Endothelial cell (in vitro differentiated cells): Measurements from ENCODE around the gene ULBP1. TPM values are rescaled to one million over a fixed set of nuclear protein-coding genes. Genes with fewer than 3 reads are reported as not detected.
"Not testable (repeated sequence)": the region's sequence is repeated elsewhere in the genome, so short reads cannot be mapped to it uniquely, and the experiment has no call there.

Experiments
- DNase-seq: peaks from one replicate; pipeline ENCODE4 v3.0.0; 2021; ENCODE audit warnings: low spot score
- H3K27ac Mint-ChIP-seq: one replicate; pipeline ENCODE4 v1.8.0; 2021; ENCODE audit warnings: mixed read lengths, inconsistent platforms; ENCODE audit not compliant: unreplicated experiment
- H3K27me3 Mint-ChIP-seq: one replicate; pipeline ENCODE4 v1.8.0; 2021; ENCODE audit warnings: mild to moderate bottlenecking, moderate library complexity, mixed read lengths, inconsistent platforms; ENCODE audit not compliant: unreplicated experiment
- H3K36me3 Mint-ChIP-seq: one replicate; pipeline ENCODE4 v1.8.0; 2021; ENCODE audit warnings: mild to moderate bottlenecking, low read depth, mixed read lengths, inconsistent platforms; ENCODE audit not compliant: unreplicated experiment
- H3K4me1 Mint-ChIP-seq: one replicate; pipeline ENCODE4 v1.8.0; 2021; ENCODE audit warnings: mild to moderate bottlenecking, mixed read lengths, inconsistent platforms; ENCODE audit not compliant: unreplicated experiment
- H3K4me3 Mint-ChIP-seq: one replicate; pipeline ENCODE4 v1.8.0; 2021; ENCODE audit warnings: mild to moderate bottlenecking, mixed read lengths, inconsistent platforms; ENCODE audit not compliant: unreplicated experiment
- H3K9me3 Mint-ChIP-seq: one replicate; pipeline ENCODE4 v1.8.0; 2021; ENCODE audit warnings: mixed read lengths, inconsistent platforms; ENCODE audit not compliant: unreplicated experiment
- total RNA-seq: library from RNA; stranded (reverse); fragmentation: NEBNext Ultra II Directional; extraction: Animal tissue kit (Norgen Biotek cat#: 25700); gene quantifications from one replicate; pipeline ENCODE4 v1.2.1, GENCODE V29; 2021; ENCODE audit not compliant: unreplicated experiment
- TF ChIP-seq, protein P1 (sequence below): fragments of 200-600 bp; sonication (generic); IDR thresholded peaks from one replicate; pipeline ENCODE4 v1.5.0; 2021; ENCODE audit warnings: antibody characterized with exemption; ENCODE audit not compliant: unreplicated experiment

Gene ULBP1
- total RNA-seq, 1 donor from 2014 or later = 24.8 TPM

DNA sequence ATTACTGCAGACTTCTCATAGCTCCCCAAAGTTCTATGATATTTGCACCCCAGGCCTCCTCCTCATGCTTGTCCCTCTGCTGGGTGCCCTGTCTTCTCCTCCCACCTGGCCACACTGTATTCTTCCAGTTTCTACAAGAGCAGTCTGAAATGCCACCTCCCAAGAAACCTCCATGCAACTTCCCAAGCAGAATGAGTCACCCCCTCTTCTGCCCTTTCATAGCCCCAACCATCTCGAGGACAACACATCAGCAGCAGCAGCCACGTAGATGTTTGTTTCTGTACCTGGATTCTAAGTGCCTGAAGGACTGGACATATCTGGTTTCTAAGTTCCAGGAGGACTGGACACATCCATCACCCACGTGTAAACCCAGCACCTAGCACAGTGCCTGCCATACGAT is 28.5 kb upstream of the ULBP1 start:
- no peaks in the 10 kb centered on the region for H3K9me3 Mint-ChIP-seq
- H3K4me3 Mint-ChIP-seq = no peak overlapping the region
- no peak overlapping the region for H3K27ac Mint-ChIP-seq
- no peaks in the 10 kb centered on the region for H3K36me3 Mint-ChIP-seq
- H3K4me1 Mint-ChIP-seq = peaks cover 9% of the 10 kb centered on the region
- peaks cover 32% of the 10 kb centered on the region for H3K27me3 Mint-ChIP-seq
- TF ChIP-seq, protein P1, sequence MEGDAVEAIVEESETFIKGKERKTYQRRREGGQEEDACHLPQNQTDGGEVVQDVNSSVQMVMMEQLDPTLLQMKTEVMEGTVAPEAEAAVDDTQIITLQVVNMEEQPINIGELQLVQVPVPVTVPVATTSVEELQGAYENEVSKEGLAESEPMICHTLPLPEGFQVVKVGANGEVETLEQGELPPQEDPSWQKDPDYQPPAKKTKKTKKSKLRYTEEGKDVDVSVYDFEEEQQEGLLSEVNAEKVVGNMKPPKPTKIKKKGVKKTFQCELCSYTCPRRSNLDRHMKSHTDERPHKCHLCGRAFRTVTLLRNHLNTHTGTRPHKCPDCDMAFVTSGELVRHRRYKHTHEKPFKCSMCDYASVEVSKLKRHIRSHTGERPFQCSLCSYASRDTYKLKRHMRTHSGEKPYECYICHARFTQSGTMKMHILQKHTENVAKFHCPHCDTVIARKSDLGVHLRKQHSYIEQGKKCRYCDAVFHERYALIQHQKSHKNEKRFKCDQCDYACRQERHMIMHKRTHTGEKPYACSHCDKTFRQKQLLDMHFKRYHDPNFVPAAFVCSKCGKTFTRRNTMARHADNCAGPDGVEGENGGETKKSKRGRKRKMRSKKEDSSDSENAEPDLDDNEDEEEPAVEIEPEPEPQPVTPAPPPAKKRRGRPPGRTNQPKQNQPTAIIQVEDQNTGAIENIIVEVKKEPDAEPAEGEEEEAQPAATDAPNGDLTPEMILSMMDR = no peak
- no peak for DNase-seq

- H3K4me1 Mint-ChIP-seq = peaks cover 9% of the 10 kb centered on the region
These were observed 28.1 kb upstream of the ULBP1 start for GRCh38 chr6:149935668-149936067.

GRCh38 chr6:149936743-149937142 is 27.0 kb upstream of the ULBP1 start:
- Mint-ChIP-seq H3K4me1 (peaks cover 9% of the 10 kb centered on the region), H3K36me3 (no peaks in the 10 kb centered on the region), H3K27me3 (peaks cover 42% of the 10 kb centered on the region), H3K27ac (no peak overlapping the region), H3K4me3 (no peak overlapping the region), H3K9me3 (no peaks in the 10 kb centered on the region)
- no peak for DNase-seq
- TF ChIP-seq, protein P1 = no peak

More at GRCh38 chr6:149935668-149936067, 28.1 kb upstream of the ULBP1 start:
- no peaks in the 10 kb centered on the region for H3K9me3 Mint-ChIP-seq
- no peak overlapping the region for H3K4me3 Mint-ChIP-seq
- DNase-seq = no peak
- peaks cover 36% of the 10 kb centered on the region for H3K27me3 Mint-ChIP-seq
- TF ChIP-seq, protein P1 = no peak
- H3K27ac Mint-ChIP-seq = no peak overlapping the region
- no peaks in the 10 kb centered on the region for H3K36me3 Mint-ChIP-seq

GRCh38 chr6:149938013-149938570 is 25.7 kb upstream of the ULBP1 start:
- not testable (repeated sequence) for H3K36me3 Mint-ChIP-seq, H3K27ac Mint-ChIP-seq, H3K9me3 Mint-ChIP-seq, H3K4me3 Mint-ChIP-seq, DNase-seq
- Mint-ChIP-seq H3K27me3 (peaks cover 43% of the 10 kb centered on the region), H3K4me1 (peaks cover 16% of the 10 kb centered on the region)

GRCh38 chr6:149938571-149939355 is 25.0 kb upstream of the ULBP1 start:
- Mint-ChIP-seq H3K9me3 (no peaks in the 10 kb centered on the region), H3K27ac (peak overlapping the region; percentile 16), H3K4me3 (peak overlapping the region; percentile 86), H3K27me3 (peaks cover 43% of the 10 kb centered on the region), H3K36me3 (no peaks in the 10 kb centered on the region), H3K4me1 (peaks cover 14% of the 10 kb centered on the region)
- no peak for DNase-seq
- TF ChIP-seq, protein P1 = no peak
